Gastroesophageal sphincter (tissue), 4 donors: Measurements from ENCODE around the gene TNS1. TPM values are rescaled to one million over a fixed set of nuclear protein-coding genes. Genes with fewer than 3 reads are reported as not detected.
A peak's percentile ranks its signal among the peaks of the same experiment; 100 is the strongest.

Experiments used
- ATAC-seq: fragments of 150-250 bp; one replicate; pipeline ENCODE4 v1.9.1; 2016; ENCODE audit warnings: mild to moderate bottlenecking, moderate library complexity
- H3K27ac ChIP-seq, 4 donors: fragments of 200-600 bp; sonication (generic) in 3 of 4; 1 replicate in 3 of 4; 2 replicates in 1 of 4; pipeline ENCODE4 v1.5.1; 2016 to 2019
- H3K27me3 ChIP-seq: fragments of 200-600 bp; sonication (generic); one replicate; pipeline ENCODE4 v1.5.1; 2019
- H3K36me3 ChIP-seq, 2 donors: fragments of 200-600 bp; sonication (generic); one replicate each; pipeline ENCODE4 v1.5.1; 2019; ENCODE audit warnings: control low read depth in 1 of 2
- H3K4me1 ChIP-seq, 3 donors: fragments of 200-600 bp; sonication (generic); 1 replicate in 2 of 3; 2 replicates in 1 of 3; pipeline ENCODE4 v1.5.1; 2016 to 2019; ENCODE audit warnings: control low read depth in 2 of 3
- H3K4me3 ChIP-seq, 2 donors: fragments of 200-600 bp; sonication (generic); one replicate each; pipeline ENCODE4 v1.5.1; 2019; ENCODE audit warnings: mild to moderate bottlenecking in 1 of 2, moderate library complexity in 1 of 2
- H3K9me3 ChIP-seq, 3 donors: fragments of 200-600 bp; sonication (generic); one replicate each; pipeline ENCODE4 v1.5.1; 2017 to 2019; ENCODE audit warnings: control low read depth in 2 of 3
- EP300 ChIP-seq: sonication (generic); formaldehyde crosslinking; IDR thresholded peaks from one replicate; pipeline ENCODE4 v1.6.1; 2017; ENCODE audit warnings: antibody characterized with exemption, mild to moderate bottlenecking
- POLR2A ChIP-seq, 2 donors: fragments of 450-650 bp; IDR thresholded peaks; one replicate each; pipeline ENCODE4 v1.6.1; 2017; ENCODE audit warnings: antibody characterized with exemption in 2 of 2, mild to moderate bottlenecking in 2 of 2, moderate library complexity in 1 of 2
- POLR2AphosphoS5 ChIP-seq: sonication (generic); formaldehyde crosslinking; IDR thresholded peaks from one replicate; pipeline ENCODE4 v1.6.1; 2017; ENCODE audit warnings: antibody characterized with exemption
- WGBS, 2 donors: methylation state at CpG; one replicate each; pipeline ENCODE4 v1.1.5; 2018; ENCODE audit warnings: low coverage in 1 of 2; 5-methylcytosine and 5-hydroxymethylcytosine counted together
- total RNA-seq, 4 donors: library from RNA; depleted of rRNA; stranded (reverse); fragments of >200 nt; gene quantifications; one replicate each; pipeline ENCODE4 v1.1.0, GENCODE V29; 2016
- TF ChIP-seq, protein P1 (sequence below), 4 experiments: fragments of 200-600 bp in 2 of 4; fragments of 450-650 bp in 2 of 4; sonication (generic) in 1 of 4; IDR thresholded peaks; one replicate each; pipeline ENCODE4 v1.5.1; 2017 to 2019; ENCODE audit warnings: antibody characterized with exemption in 4 of 4, mild to moderate bottlenecking in 2 of 4, moderate library complexity in 2 of 4

Gene TNS1
- total RNA-seq, 4 donors from 2014 or later: 825 to 2,193 (median 1,462) TPM

DNA sequence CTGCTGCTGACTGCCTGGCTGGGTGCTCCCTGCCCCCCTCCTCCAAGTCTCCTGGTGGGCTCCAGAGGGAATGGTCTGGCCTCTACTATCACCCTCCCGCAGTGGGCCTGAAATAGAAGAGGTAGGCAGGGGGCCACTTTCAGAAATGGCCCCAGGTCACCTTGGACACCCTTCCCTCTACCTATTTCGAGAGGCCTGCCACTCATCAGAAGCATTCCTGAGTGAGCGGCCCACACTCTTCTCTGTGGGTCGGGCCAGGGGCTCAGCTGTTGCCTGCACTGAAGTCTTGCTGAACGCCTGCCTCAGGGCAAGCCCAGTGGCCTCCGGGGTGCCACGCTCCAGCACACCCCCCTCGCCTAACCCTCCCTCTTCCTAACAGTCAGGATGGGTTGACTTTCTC, 124.9 kb downstream of the TNS1 start:
- WGBS, 2 donors: 52% methylated on average over 4 of the region's 8 CpGs; no CpG with 5 or more reads in 1 of the 2 donors
- Histone ChIP-seq H3K9me3 (no peaks in the 10 kb centered on the region), H3K4me1 (peaks cover 9 to 99% (median 16%) of the 10 kb centered on the region in 3 donors), H3K4me3 (no peak overlapping the region), H3K27me3 (no peaks in the 10 kb centered on the region), H3K36me3 (peaks cover 0 to 100% of the 10 kb centered on the region in 2 donors), H3K27ac (peak overlapping the region in 3 of 4 donors; percentile 73 to 97 (median 73))
- ATAC-seq: no peak
- TF ChIP-seq POLR2A (IDR thresholded peaks at IDR 0.05): no peak
- TF ChIP-seq EP300: no peak
- no peak for TF ChIP-seq POLR2AphosphoS5
- TF ChIP-seq, protein P1, sequence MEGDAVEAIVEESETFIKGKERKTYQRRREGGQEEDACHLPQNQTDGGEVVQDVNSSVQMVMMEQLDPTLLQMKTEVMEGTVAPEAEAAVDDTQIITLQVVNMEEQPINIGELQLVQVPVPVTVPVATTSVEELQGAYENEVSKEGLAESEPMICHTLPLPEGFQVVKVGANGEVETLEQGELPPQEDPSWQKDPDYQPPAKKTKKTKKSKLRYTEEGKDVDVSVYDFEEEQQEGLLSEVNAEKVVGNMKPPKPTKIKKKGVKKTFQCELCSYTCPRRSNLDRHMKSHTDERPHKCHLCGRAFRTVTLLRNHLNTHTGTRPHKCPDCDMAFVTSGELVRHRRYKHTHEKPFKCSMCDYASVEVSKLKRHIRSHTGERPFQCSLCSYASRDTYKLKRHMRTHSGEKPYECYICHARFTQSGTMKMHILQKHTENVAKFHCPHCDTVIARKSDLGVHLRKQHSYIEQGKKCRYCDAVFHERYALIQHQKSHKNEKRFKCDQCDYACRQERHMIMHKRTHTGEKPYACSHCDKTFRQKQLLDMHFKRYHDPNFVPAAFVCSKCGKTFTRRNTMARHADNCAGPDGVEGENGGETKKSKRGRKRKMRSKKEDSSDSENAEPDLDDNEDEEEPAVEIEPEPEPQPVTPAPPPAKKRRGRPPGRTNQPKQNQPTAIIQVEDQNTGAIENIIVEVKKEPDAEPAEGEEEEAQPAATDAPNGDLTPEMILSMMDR (IDR thresholded peaks at IDR 0.05): no peak

DNA sequence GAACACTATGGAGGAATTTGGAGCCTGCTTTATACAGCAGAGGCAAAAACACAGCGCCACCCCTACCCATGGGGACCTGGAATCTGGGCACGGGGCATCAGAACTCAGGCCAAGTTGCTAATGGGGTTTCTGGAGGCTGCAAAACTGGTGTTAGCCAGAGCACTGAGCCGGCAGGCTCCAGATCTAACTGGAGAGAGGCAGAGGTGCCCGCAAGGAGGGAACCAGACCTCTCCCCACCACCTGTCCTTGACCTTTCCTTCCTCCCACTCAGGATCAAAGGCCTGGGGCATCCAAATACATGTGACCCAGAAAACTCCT, 126.6 kb downstream of the TNS1 start:
- Histone ChIP-seq H3K36me3 (peaks cover 0 to 100% of the 10 kb centered on the region in 2 donors), H3K4me3 (no peak overlapping the region), H3K27me3 (no peaks in the 10 kb centered on the region), H3K27ac (peak overlapping the region in 3 of 4 donors; percentile 73 to 97 (median 73)), H3K4me1 (peaks cover 8 to 100% (median 16%) of the 10 kb centered on the region in 3 donors), H3K9me3 (no peaks in the 10 kb centered on the region)
- ATAC-seq: no peak
- TF ChIP-seq EP300 (no peak), POLR2AphosphoS5 (peak; percentile 2)
- TF ChIP-seq, protein P1 (IDR thresholded peaks at IDR 0.05): no peak
- 73% methylated on average over 2 of the region's 4 CpGs; no CpG with 5 or more reads in 1 of the 2 donors for WGBS, 2 donors

DNA sequence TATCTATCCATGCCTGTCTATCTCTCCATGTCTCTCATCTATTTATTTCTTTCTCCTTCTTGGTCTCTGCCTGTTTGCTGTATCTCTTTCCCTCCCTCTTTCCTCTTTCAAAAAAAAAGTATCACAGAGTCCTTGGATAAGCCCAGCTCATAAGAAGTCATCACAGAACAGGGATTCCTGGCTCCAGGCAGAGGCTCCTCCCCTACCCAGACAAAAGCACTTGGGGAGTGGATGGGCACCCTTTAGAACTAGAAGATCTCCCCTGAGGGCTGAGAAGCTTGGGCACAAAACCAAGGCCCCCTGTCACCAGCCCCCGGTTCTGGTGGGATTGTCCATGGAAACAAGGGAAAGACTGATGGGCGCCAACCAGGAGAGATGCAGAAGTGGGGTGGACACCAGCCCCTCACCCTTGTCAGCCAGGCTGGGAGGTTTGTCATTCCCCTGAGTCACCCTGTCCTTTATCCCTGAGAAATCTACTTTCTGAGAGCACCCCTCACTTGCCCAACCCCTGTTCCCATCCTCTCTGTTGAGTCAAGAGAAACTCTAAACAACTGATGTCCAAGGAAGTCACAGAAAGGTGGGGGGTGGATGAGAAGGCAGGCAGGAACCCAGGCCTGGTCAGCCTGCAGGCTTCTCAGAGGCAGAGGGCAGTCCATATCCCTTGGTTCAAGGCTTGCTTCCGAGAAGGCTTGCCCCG, 127.1 kb downstream of the TNS1 start:
- no peak overlapping the region for H3K4me3 ChIP-seq
- TF ChIP-seq POLR2AphosphoS5 (peak; percentile 37), EP300 (no peak)
- peaks cover 0 to 100% of the 10 kb centered on the region in 2 donors for H3K36me3 ChIP-seq
- H3K27me3 ChIP-seq: no peaks in the 10 kb centered on the region
- WGBS, 2 donors: 47 to 60% methylated on average over 1 to 3 of the region's 4 CpGs
- peak; percentile 20 for ATAC-seq
- peak overlapping the region in 3 of 4 donors; percentile 73 to 97 (median 73) for H3K27ac ChIP-seq
- peaks cover 5 to 100% (median 15%) of the 10 kb centered on the region in 3 donors for H3K4me1 ChIP-seq
- no peaks in the 10 kb centered on the region for H3K9me3 ChIP-seq

DNA sequence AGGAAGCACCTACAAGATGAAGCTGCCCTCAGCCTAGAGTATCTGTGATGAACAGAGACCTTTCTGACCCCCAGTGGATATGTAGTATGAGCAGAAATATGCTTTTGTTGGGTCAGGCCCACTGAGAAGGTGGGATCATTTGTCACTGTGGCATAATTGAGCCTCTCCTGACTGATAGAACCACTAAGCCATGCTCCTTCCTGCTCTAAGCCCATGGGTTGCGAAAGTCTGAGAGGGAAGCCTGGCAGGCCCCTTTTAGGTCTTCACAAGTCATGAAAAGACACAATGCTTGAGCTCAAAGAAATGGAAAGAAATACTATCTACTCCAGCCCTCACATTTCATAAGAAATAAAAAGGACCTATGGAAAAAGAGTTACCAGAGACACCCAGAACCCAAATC, 127.7 kb downstream of the TNS1 start:
- ATAC-seq: no peak
- peaks cover 0 to 100% of the 10 kb centered on the region in 2 donors for H3K36me3 ChIP-seq
- H3K27ac ChIP-seq: peak overlapping the region in 3 of 4 donors; percentile 73 to 97 (median 73)
- 100% methylated on average over 1 of the region's 1 CpG for WGBS, 2 donors
- H3K9me3 ChIP-seq: no peaks in the 10 kb centered on the region
- TF ChIP-seq, protein P1 (IDR thresholded peaks at IDR 0.05): no peak
- TF ChIP-seq POLR2AphosphoS5: no peak
- no peak for TF ChIP-seq EP300
- no peak for TF ChIP-seq POLR2A (IDR thresholded peaks at IDR 0.05)
- peaks cover 5 to 100% (median 11%) of the 10 kb centered on the region in 3 donors for H3K4me1 ChIP-seq
- H3K4me3 ChIP-seq: no peak overlapping the region
- H3K27me3 ChIP-seq: no peaks in the 10 kb centered on the region

DNA sequence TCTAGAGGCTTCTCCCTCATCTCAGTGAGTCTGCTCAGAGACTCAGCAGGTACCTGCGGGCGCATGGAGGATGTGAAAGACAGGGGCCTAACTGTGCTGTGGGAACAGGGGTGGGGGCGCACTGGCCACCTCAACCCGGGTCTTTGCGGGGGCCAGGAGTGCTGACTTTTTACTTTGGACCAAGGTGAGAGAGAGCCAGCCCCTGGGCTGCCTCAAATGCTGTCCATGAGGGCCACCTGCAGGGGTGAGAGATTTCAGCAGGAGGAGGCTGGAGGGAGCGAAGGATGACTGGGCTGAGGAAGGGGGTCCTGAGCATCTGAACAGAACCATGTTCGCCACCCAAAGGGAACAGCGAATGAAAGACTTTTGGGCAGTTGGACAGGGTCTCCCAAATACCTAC, 129.4 kb downstream of the TNS1 start:
- no peak for ATAC-seq
- WGBS, 2 donors: 70 to 77% methylated on average over 2 to 7 of the region's 8 CpGs
- H3K27ac ChIP-seq: peak overlapping the region in 3 of 4 donors; percentile 5 to 97 (median 22)
- H3K36me3 ChIP-seq: peaks cover 0 to 100% of the 10 kb centered on the region in 2 donors
- no peaks in the 10 kb centered on the region for H3K9me3 ChIP-seq
- H3K27me3 ChIP-seq: no peaks in the 10 kb centered on the region
- TF ChIP-seq, protein P1 (IDR thresholded peaks at IDR 0.05): no peak
- TF ChIP-seq POLR2AphosphoS5: no peak
- TF ChIP-seq POLR2A (IDR thresholded peaks at IDR 0.05): no peak
- no peak for TF ChIP-seq EP300
- no peak overlapping the region for H3K4me3 ChIP-seq
- H3K4me1 ChIP-seq: peaks cover 0 to 95% (median 3%) of the 10 kb centered on the region in 3 donors
